ENCODE measurements around the gene PAX5. TPM values are rescaled to one million over a fixed set of nuclear protein-coding genes. Genes with fewer than 3 reads are reported as not detected.

Gene PAX5
- total and polyA plus RNA-seq, 2 of the 13 experiments (the other 11 are each of a cell fraction or from before 2014, with no cell fraction given) = not detected

DNA sequence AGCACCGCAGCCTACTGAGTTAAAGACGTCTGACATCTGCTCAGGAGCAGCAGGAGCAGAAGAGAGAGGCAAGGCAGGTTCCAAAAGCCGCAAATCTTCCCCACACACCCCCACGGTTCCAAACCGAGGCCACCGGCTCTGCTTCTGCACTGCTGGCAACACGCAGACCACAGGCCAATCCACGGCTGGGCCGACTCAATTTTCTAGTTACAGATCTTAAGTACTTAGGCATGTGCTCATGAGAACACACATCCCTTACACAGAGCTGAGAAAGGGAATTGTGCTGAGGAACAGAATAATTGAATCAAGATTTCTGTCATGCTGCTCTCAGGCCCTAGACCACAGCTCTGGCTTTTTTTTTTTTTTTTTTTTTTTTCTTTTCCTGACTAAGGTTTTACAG lies 32.6 kb downstream of the PAX5 start (continued):
- no peak for TF ChIP-seq MEIS2 (CRISPR knock-in tag; IDR thresholded peaks at IDR 0.05)
- no peak for TF ChIP-seq ZSCAN29 (CRISPR knock-in tag; conservative IDR thresholded peaks at IDR 0.05)

DNA sequence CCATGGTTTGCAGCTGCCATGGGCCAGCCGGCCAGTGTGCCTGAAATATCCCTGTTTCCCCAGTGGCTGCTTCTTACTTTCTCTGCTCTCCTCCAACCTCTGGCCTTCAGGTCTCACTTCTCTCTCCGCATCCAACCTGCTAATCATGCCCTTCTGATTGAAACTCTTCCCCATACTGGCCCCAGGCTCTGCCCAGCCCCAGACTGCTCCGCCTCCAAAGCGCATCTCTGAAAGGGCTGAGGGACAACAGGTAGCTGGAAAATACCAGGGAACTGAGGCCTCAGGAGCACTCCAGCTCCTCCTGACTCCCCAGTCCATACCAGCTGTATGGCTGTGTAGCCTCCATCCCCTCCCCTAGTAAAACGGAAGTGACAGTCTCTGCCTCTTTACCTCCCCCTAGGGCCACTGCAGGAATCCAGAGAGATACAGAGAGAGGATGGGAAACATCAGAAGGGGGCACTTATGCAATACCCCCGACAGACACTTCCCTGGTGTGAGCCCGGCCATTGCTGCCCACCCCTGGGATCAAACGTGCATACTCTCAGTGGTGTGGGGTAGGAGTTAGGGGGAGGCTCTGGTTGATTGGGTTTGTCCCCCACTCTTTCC lies 34.2 kb downstream of the PAX5 start:
- Histone ChIP-seq H3K9me3 (ENCODE audit: low read length) (no peaks in the 10 kb centered on the region), H3K27ac (ENCODE audit: extremely low read length, insufficient read depth, low read length) (no peak overlapping the region), H4K20me1 (ENCODE audit: insufficient read depth, low read length) (no peaks in the 10 kb centered on the region), H3K4me1 (ENCODE audit: insufficient read depth, low read length) (0 out of 2 replicates have a peak, but pooled peaks cover 5% of the 10 kb centered on the region), H3K36me3 (replicated peaks in 1 of 2; ENCODE audit: control insufficient read depth in 1 of 2, insufficient read depth in 2 of 2, low read length in 2 of 2) (no peaks in the 10 kb centered on the region), H2AFZ (ENCODE audit: low read length) (no peak overlapping the region), H3K27me3 (ENCODE audit: control insufficient read depth in 1 of 2, insufficient read depth in 2 of 2, low read length in 2 of 2) (peaks cover 1 to 46% of the 10 kb centered on the region in 2 experiments; a peak in 3 of 5 replicates), H3K79me2 (ENCODE audit: insufficient read depth, low read length) (no peaks in the 10 kb centered on the region), H3K9ac (ENCODE audit: insufficient read depth, low read depth, low read length) (no peak overlapping the region), H3K4me3 (replicated peaks in 1 of 3; ENCODE audit: insufficient read depth in 1 of 3, low read depth in 2 of 3, low read length in 3 of 3) (no peak overlapping the region), H3K4me2 (ENCODE audit: low read depth, low read length) (no peak overlapping the region)
- in situ Hi-C loops (cut with HindIII; ENCODE audit: extremely low pct_ligation_motif_present, low pct_unique_long_range_greater_than_20kb) = loop anchor here (5.0 to 10.0 kb wide), 2 partner anchors 265 to 387 kb away; no protein-coding TSS in a partner anchor
- BruUV-seq (replicated peaks) = no TSS peak
- FAIRE-seq (no peak), DNase-seq (ENCODE audit: low spot score) (no peak), ATAC-seq (no peak)
- TF ChIP-seq ZNF180 (CRISPR knock-in tag; IDR thresholded peaks at IDR 0.05; ENCODE audit: borderline replicate concordance, low read depth) = no peak
- TF ChIP-seq ZNF253 (CRISPR knock-in tag; IDR thresholded peaks at IDR 0.05; ENCODE audit: borderline replicate concordance) = no peak
- TF ChIP-seq ZNF136 (CRISPR knock-in tag; IDR thresholded peaks at IDR 0.05; ENCODE audit: low read depth) = no peak
- no peak for TF ChIP-seq ZNF251 (CRISPR knock-in tag; IDR thresholded peaks at IDR 0.05)
- TF ChIP-seq, protein P1, sequence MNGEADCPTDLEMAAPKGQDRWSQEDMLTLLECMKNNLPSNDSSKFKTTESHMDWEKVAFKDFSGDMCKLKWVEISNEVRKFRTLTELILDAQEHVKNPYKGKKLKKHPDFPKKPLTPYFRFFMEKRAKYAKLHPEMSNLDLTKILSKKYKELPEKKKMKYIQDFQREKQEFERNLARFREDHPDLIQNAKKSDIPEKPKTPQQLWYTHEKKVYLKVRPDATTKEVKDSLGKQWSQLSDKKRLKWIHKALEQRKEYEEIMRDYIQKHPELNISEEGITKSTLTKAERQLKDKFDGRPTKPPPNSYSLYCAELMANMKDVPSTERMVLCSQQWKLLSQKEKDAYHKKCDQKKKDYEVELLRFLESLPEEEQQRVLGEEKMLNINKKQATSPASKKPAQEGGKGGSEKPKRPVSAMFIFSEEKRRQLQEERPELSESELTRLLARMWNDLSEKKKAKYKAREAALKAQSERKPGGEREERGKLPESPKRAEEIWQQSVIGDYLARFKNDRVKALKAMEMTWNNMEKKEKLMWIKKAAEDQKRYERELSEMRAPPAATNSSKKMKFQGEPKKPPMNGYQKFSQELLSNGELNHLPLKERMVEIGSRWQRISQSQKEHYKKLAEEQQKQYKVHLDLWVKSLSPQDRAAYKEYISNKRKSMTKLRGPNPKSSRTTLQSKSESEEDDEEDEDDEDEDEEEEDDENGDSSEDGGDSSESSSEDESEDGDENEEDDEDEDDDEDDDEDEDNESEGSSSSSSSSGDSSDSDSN (CRISPR knock-in tag; IDR thresholded peaks at IDR 0.05) = no peak
- TF ChIP-seq, protein P2, sequence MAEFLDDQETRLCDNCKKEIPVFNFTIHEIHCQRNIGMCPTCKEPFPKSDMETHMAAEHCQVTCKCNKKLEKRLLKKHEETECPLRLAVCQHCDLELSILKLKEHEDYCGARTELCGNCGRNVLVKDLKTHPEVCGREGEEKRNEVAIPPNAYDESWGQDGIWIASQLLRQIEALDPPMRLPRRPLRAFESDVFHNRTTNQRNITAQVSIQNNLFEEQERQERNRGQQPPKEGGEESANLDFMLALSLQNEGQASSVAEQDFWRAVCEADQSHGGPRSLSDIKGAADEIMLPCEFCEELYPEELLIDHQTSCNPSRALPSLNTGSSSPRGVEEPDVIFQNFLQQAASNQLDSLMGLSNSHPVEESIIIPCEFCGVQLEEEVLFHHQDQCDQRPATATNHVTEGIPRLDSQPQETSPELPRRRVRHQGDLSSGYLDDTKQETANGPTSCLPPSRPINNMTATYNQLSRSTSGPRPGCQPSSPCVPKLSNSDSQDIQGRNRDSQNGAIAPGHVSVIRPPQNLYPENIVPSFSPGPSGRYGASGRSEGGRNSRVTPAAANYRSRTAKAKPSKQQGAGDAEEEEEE (CRISPR knock-in tag; IDR thresholded peaks at IDR 0.05; ENCODE audit: borderline replicate concordance) = no peak
- TF ChIP-seq ZNF451 (CRISPR knock-in tag; IDR thresholded peaks at IDR 0.05) = no peak
- TF ChIP-seq ZNF557 (CRISPR knock-in tag; IDR thresholded peaks at IDR 0.05) = no peak
- TF ChIP-seq CC2D1A (CRISPR knock-in tag; IDR thresholded peaks at IDR 0.05) = no peak
- TF ChIP-seq ZNF460 (CRISPR knock-in tag; IDR thresholded peaks at IDR 0.05; ENCODE audit: borderline replicate concordance) = no peak
- ChIA-PET POLR2A (no interaction called here), CTCF (ENCODE audit: low intra/inter-chr PET ratio, low total read pairs) (no interaction called here)
- WGBS (ENCODE audit: low lambda C conversion rate) = 28% methylated on average over 8 of the region's 8 CpGs
- intact Hi-C loops (cut with micrococcal nuclease; ENCODE audit: unreplicated experiment) = loop anchor here (5.0 kb wide), 2 partner anchors 262 to 412 kb away; no protein-coding TSS in a partner anchor

All from HepG2 (cell line).